Bronchial epithelial cell (primary cell): ENCODE data around the gene TPR. TPM values are rescaled to one million over a fixed set of nuclear protein-coding genes. Genes with fewer than 3 reads are reported as not detected.

Experiments
- DNase-seq: peaks from one replicate; pipeline ENCODE4 v3.0.0-alpha.2; 2010; ENCODE audit warnings: low read depth
- FAIRE-seq: peaks from 2 replicates; lab custom pipeline; 2011; peaks lifted over from hg19 to GRCh38; lab: Jason Lieb, UNC
- H3K27me3 ChIP-seq: 2 replicates; pipeline ENCODE4 v1.5.1; 2011; ENCODE audit warnings: low read length; ENCODE audit not compliant: control insufficient read depth, insufficient read depth
- H3K36me3 ChIP-seq: 2 replicates; pipeline ENCODE4 v1.5.1; 2011; ENCODE audit warnings: low read length; ENCODE audit not compliant: control insufficient read depth, insufficient read depth
- H3K4me3 ChIP-seq: 2 replicates; pipeline ENCODE4 v1.5.1; 2011; ENCODE audit warnings: mild to moderate bottlenecking, low read depth, low read length, control low read depth
- total RNA-seq: library from RNA; depleted of rRNA; stranded (reverse); fragments of >200 nt; gene quantifications from 2 replicates; pipeline ENCODE4 v1.2.1, GENCODE V29; 2014
- TF ChIP-seq, protein P1 (sequence below): IDR thresholded peaks from 2 replicates; pipeline ENCODE4 v1.5.1; 2011; ENCODE audit warnings: mild to moderate bottlenecking, moderate library complexity, low read length, control low read depth, inconsistent platforms; ENCODE audit not compliant: insufficient read depth, severe bottlenecking

The TPR gene
- total RNA-seq: 36.6 and 45.2 TPM in 2 replicates

DNA sequence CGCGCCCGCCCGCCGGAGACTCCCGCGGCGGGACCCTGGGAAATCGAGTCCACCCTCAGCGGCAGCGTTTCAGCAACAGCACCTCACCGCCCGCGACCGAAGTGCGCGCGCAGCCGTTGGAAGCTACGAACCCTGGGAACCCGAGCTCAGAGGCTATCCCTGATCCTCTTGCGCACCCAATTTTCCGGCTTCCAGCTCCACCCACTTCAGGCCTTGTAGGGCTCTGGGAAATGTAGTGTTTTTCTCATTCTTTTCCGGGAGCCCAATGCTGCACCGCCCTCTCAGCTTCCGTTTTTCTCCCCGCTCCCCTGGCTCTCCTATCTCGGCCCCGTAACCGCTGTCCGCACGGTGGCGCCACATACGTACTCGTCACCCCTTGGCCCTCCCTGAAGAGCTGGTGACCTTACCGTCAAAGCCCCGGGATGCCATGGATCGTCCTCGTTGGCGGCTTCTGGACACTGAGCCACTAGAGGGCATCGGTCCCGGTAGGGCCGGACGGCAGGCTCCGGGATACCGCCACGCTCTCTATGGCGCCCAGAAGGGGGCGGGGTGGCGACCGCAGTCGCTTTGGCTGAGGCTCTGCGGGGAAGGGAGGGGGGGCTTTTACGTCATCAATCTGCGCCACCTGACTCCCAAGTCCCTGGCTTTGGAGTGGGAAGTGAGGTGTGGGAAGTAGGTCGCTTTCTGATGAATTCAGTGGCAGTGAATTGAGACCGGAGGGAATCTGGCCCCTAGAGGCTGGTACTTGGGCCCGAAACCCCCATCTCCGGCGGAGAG, at the start of gene TPR, which contains the start of gene ODR4:
TSS of gene TPR (minus strand) at position 102 of the 777 bp plus-strand sequence. CDS start 225 bp downstream, outside the sequence.
TSS of gene ODR4 (plus strand) at position 687 of the 777 bp plus-strand sequence. CDS start 3,948 bp downstream, outside the sequence.
- peak; percentile 98 for DNase-seq
- TF ChIP-seq, protein P1, sequence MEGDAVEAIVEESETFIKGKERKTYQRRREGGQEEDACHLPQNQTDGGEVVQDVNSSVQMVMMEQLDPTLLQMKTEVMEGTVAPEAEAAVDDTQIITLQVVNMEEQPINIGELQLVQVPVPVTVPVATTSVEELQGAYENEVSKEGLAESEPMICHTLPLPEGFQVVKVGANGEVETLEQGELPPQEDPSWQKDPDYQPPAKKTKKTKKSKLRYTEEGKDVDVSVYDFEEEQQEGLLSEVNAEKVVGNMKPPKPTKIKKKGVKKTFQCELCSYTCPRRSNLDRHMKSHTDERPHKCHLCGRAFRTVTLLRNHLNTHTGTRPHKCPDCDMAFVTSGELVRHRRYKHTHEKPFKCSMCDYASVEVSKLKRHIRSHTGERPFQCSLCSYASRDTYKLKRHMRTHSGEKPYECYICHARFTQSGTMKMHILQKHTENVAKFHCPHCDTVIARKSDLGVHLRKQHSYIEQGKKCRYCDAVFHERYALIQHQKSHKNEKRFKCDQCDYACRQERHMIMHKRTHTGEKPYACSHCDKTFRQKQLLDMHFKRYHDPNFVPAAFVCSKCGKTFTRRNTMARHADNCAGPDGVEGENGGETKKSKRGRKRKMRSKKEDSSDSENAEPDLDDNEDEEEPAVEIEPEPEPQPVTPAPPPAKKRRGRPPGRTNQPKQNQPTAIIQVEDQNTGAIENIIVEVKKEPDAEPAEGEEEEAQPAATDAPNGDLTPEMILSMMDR: peak; percentile 86
- Histone ChIP-seq H3K36me3 (peaks cover 1% of the 10 kb centered on the region), H3K27me3 (no peaks in the 10 kb centered on the region), H3K4me3 (peak within 1 kb of the TSS; percentile 88)
- peak; percentile 18 for FAIRE-seq

DNA sequence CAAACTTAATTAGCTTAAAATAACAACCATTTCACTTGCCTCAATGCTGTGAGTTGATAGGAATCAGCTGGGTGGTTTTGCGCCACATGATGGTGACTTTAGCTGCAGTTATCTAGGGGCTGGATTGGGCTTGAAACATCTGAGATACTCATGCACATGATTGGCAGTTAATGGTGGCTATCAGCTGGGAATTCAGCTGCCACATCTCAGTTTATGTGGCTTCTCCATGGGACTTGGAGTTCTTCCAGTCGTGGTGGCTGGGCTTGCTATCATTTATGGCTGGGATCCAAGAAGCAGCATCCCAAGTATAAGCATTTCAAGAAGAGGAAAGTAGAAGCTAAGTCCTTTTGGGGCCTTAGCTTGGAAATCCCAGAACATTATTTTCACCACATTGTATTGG, 49.5 kb upstream of the TPR start:
- H3K36me3 ChIP-seq: no peaks in the 10 kb centered on the region
- TF ChIP-seq, protein P1: no peak
- no peak overlapping the region for H3K4me3 ChIP-seq
- H3K27me3 ChIP-seq: no peaks in the 10 kb centered on the region
- DNase-seq (no peak), FAIRE-seq (no peak)

DNA sequence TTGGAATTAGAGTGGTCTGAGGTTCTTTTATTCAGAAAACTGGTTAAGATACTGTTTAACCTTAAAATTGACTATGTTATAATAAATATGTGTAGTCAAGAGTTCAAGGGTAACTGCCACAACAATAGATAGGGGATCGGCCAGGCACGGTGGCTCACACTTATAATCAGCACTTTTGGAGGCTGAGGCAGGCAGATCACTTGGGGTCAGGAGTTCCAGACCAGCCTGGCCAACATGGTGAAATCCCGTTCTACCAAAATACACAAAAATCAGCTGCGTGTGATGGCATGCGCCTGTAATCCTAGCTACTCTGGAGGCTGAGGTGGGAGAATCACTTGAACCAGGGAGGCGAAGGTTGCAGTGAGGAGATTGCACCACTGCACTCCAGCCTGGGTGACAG, 46.4 kb upstream of the TPR start:
- no peak for FAIRE-seq
- TF ChIP-seq, protein P1: no peak
- no peak overlapping the region for H3K4me3 ChIP-seq
- DNase-seq: no peak
- H3K27me3 ChIP-seq: no peaks in the 10 kb centered on the region
- peaks cover 2% of the 10 kb centered on the region for H3K36me3 ChIP-seq

DNA sequence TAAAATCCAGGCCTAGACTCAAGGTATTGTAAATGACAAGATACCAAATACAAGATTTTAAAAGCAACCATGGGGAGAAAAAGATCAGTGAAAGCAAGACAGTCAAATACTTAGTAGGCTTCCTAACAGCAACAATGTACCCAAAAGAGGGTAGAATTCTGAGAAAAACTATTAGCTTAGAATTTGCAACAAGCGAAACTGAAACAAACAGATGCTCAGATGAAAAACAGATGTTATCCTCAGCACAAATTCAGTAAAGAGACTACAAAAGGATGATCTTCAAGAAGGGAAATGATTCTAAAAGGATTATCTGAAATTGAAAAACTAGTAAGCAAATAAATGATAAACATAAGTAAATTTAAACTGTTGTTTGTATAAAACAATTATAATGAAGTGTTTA, 45.9 kb upstream of the TPR start:
- DNase-seq (no peak), FAIRE-seq (no peak)
- H3K4me3 ChIP-seq: no peak overlapping the region
- no peaks in the 10 kb centered on the region for H3K27me3 ChIP-seq
- TF ChIP-seq, protein P1: no peak
- peaks cover 2% of the 10 kb centered on the region for H3K36me3 ChIP-seq

DNA sequence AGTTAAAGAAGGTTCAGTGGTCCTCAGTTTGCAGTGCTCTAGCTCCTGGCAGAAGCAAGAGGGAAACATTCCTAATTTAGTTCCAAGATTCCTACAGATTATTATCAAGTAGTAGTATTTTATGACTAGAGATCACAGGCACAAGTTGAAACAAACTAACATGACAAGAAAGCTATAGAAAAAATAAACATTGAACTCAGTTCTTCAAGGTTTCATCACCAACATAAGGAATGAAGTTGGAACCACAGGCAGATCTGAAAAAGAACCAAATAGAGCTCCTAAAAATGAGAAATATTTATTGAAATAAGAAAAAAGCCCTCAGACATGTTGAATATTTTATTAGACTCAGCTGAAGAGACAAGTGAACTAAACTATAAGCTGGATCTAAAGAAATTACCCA, 45.3 kb upstream of the TPR start:
- TF ChIP-seq, protein P1: no peak
- Histone ChIP-seq H3K4me3 (no peak overlapping the region), H3K36me3 (peaks cover 2% of the 10 kb centered on the region), H3K27me3 (no peaks in the 10 kb centered on the region)
- DNase-seq: no peak
- FAIRE-seq: no peak
